Erythroblast (primary cell): ENCODE measurements around the gene EXPH5.

Source experiments
- GATA1 ChIP-seq: IDR thresholded peaks from 2 replicates; pipeline ENCODE4 v1.6.1; 2011; ENCODE audit warnings: low read depth, mild to moderate bottlenecking, control low read depth, low read length, moderate library complexity
- POLR2A ChIP-seq: IDR thresholded peaks from 2 replicates; pipeline ENCODE4 v1.6.1; 2011; ENCODE audit warnings: mild to moderate bottlenecking, low read length

- TF ChIP-seq POLR2A (no peak), GATA1 (no peak)
These were observed 25.0 kb upstream of the EXPH5 start for GRCh38 chr11:108618529-108618928.
